GM21825 (cell line): ENCODE results near the gene STIP1.

ENCODE experiments used
- ATAC-seq: cut with Tn5 transposase; IDR thresholded peaks from one replicate; pipeline ENCODE4 v1.9.1; 2021; ENCODE audit warnings: mild to moderate bottlenecking, moderate library complexity; ENCODE audit not compliant: unreplicated experiment

STIP1 gene

GRCh38 chr11:64234647-64235379, 48.8 kb downstream of the STIP1 start:
- ATAC-seq: peak; percentile 22

DNA sequence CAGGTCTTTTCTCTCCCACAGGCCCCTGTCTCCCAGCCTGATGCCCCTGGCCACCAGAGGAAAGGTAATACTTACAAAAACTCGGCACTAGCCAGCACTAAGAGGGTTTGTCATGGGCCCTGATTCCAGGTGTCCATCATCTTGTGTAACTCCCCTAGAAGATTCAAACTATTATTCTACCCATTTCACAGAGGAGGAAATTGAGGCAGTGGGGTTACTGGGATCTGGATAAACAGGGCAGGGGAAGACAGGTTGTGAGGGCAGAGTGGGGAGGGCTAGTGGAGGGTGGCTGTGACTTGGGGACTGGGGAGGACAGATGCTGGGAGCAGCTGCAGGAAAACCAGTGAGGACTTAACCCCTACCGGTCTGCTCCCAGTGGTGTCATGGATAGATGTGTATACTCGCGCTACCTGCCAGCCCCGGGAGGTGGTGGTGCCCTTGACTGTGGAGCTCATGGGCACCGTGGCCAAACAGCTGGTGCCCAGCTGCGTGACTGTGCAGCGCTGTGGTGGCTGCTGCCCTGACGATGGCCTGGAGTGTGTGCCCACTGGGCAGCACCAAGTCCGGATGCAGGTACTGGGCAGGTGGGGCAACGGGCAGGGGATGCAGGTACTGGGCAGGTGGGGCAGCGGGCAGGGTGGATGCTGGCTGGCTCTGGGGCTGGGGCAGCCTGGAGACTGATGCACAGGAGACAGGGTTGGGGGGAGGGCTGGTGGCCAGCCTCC, 49.6 kb downstream of the STIP1 start:
- no peak for ATAC-seq

DNA sequence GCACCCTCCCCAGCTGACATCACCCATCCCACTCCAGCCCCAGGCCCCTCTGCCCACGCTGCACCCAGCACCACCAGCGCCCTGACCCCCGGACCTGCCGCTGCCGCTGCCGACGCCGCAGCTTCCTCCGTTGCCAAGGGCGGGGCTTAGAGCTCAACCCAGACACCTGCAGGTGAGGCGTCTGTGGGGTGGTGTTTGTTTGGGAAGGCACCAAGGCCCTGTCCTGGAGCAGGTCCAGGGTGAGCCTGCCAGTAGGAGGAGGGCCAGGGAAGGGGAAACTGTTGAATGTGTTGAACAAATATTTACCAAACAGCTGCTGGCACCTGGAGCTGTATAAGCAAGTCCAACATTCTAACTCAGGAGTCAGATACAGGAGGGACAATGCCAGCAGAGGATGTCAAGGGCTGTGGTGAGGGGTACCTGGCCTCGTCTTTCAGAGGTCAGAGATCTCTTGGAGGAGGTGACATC, 51.5 kb downstream of the STIP1 start:
- no peak for ATAC-seq

DNA sequence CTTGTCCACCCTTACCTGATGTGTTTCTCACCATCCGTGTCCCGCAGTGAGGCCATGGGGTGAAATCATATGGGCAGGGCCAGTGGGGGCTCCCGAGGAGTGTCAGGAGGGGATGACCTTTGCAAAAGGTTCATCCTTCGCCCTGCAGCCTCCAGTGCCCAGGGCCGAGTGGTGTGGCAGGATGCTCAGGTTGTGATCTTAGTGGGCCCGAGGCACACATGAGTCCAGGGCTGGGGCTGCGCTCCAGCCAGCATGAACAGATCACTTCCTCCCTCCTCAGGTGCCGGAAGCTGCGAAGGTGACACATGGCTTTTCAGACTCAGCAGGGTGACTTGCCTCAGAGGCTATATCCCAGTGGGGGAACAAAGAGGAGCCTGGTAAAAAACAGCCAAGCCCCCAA, 52.1 kb downstream of the STIP1 start:
- ATAC-seq: no peak

DNA sequence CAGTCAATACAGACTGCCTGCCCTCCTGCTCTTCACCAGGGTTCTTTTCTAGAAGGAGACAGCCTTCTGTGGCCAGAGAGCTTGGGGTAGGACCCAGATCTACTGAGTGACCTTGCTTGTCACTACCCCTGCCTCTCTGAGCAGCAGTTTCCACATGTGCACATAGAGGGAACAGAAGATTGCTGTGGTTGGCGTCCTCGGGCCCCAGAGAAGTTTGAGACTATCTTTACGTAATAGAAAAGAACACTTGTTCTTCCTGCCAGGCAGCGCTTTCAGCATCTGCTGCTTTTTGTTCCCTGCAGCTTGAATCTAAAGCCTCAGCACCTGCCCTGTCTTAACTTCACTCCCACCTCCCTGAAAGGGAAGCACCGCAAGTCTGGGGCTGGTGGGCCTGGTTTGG, 53.0 kb downstream of the STIP1 start:
- ATAC-seq: no peak

- no peak for ATAC-seq
Observed at GRCh38 chr11:64239662-64240434, 53.9 kb downstream of the STIP1 start.

GRCh38 chr11:64240435-64241240, 54.7 kb downstream of the STIP1 start, which contains the start of gene FKBP2:
Gene FKBP2 (plus strand): TSS chr11:64241095. CDS start chr11:64242388, 1,293 bp downstream.
- ATAC-seq: peak; percentile 56

- ATAC-seq: peak; percentile 59
Observed at GRCh38 chr11:64241241-64241490, 55.2 kb downstream of the STIP1 start.

DNA sequence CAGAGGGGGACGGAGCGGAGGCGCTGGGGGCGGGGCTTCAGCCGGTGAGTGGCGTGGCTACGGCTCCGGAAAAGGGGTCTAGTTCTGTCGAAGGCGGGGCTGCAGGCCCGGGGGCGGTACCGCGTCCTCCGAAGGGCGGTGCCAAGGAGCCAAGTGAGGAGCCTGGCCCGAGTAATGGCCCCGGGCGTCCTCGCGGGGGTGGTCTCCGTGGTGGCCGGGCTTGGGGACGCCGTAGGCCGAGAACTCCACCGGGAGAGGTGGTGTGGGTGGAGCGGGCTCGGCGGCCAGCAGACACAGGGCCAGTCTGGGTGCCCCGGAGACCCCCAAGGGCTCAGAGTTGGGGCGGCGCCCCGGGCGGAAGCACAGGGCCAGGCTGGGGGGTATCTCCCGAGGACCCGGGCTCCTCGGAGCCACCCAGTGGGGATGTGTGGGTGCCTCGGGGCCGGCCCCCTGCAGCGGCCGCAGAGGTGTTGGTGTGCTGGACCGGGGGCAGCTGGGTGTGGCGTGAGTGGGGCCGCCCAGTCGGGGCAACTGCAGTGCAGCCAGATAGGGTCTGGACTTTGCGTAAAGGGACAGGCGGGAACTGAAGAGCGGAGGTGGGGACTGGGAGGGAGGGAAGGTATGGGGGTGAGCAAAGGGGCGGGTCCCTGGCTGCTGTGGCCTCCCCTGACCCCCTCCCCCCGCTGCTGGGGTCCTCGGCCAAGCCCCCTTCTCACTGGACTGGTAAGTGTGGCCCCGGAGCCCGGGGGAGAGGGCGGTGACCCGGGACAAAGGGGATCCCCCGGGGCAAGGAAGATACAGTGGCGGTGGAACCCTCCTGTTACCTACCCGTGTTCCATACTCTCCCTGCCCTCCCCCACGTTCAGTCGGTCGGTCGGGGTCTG, 55.8 kb downstream of the STIP1 start:
- peak; percentile 56 for ATAC-seq

DNA sequence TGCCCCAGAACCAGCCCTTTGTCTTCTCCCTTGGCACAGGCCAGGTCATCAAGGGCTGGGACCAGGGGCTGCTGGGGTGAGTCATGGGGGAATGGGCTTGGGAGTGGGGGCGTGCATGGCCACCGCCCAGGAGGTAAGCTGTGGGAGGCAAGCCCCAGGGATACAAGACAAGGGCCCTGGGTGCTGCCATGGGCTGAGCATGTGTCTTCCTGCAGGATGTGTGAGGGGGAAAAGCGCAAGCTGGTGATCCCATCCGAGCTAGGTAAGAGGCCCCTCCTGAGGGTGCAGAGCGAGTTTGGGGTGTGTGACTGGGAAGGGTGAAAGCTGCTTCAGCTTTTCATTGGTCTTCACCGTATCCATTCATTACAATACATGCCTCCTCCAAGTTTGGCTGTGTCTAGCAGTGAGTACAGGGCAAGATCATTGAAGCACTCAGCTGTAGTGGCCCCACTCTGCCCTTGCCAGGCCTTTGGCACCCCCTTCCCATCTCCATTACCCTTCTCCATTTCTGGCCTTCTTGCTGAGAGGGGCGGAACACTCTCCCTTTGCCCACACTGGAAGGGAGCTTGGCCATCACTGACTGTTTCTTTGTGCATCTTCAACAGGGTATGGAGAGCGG, 57.4 kb downstream of the STIP1 start:
- no peak for ATAC-seq

- no peak for ATAC-seq
Observed at GRCh38 chr11:64244107-64244506, 58.1 kb downstream of the STIP1 start.

GRCh38 chr11:64244966-64245365, 59.0 kb downstream of the STIP1 start:
- no peak for ATAC-seq

DNA sequence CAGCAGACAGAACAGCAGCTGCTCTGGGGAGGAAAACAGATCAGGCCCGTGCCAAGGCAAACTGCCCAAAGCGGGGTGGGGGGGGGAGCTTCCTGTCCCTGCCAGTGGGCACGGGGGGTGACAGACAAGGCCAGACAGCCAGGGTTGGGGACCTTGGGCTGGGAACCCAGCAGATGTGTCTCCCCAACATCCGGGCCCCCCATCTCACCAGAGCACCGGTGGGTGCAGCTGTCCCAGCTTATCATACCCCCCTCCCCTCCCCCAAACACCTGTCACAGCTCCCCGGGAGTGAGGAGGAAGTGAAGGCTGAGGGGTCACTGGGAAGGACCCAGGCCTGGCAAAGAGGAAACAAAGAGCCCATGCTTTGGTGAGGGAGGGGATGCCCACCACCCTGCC, 59.4 kb downstream of the STIP1 start:
- ATAC-seq: no peak

- no peak for ATAC-seq
Observed at GRCh38 chr11:64245797-64246620, 60.0 kb downstream of the STIP1 start.

GRCh38 chr11:64246621-64246870, 60.6 kb downstream of the STIP1 start:
- ATAC-seq: peak; percentile 5

DNA sequence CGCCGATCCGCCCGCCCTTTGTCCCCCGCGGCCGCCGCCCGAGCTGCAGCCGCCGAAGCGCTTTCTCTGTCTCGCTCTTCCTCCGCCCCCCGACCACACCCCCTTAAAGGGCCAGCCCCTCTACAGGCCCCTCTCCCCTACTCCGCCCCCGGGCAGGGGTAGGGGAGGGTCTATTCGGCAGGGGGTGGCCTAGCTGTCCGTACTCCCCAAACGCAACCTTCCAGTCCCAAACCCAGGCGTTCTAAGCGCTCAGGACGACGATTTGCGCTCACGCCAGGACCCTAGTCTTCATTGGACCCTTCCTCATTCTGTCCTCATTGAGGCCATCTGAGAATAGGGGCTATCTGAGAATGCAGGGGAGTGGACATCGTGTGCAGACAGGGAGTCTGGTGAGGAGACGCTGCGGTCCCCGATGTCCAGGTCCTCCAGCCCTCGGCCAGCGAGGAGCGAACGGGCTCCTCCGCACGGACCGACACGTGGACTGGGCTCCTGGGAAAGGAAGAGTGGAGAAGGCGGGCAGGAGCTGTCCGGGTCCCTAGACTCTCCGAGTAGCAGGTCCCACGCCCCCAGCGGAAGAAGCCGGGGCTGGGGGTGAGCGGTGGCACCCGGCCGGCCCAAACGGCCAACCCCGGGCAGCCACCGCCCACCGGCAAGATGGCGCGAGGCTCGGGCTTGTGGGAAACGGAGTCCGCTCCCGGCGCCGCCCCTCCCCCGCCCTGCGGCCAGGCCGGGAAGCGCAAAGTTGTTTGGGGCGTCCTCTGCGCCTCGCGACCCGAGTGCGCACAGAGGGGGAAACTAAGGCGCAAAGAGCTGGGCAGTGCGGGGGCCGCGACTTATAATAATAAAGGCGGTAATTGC, 61.1 kb downstream of the STIP1 start, which contains the start of gene PPP1R14B:
TSS of gene PPP1R14B (minus strand) at position 73 of the 858 bp plus-strand sequence. CDS start 270 bp downstream, outside the sequence.
- peak; percentile 28 for ATAC-seq

DNA sequence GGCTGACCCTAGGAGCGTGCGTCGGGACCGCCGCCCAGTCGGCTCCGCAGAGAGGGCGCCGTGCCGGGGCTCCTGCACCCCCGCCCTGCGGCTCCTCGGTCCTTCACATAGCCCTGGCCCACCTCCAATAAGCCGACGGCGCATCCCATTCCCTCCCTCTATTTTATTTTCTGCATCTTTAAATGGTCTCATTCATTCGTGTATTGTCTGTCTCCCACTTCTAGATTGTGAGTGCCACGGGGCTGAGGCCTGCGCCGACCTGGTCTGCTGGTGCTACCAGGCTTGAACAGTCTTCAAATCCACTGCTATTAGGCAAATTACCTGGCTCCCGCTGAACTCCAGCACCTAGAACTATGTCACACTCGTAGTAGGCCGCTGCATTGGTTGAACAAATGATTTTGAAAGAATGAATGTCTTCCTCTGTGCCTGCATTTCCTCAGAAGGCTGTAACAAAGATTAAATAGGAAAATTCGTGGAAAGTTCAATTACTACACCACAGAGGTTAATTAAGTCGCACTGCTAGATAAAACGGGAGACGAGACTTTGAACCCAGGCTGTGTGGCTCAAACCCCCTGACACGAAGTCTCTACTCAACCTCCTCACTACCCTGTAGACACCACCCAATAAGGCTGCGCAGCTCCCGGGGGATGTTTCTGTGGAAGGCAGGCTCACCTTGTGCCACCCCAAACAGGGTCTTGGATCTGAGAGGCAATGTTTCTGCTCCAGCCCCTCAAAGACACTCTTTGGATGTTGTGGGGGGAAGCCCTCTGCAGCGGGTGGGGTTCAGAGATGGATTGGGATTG, 62.0 kb downstream of the STIP1 start:
- ATAC-seq: no peak
